Upper lobe of left lung (tissue), 4 donors: Measurements from ENCODE around the gene CHD9.

Source experiments
- CTCF ChIP-seq, 6 experiments: fragments of 450-650 bp in 4 of 6; fragments of 200-600 bp in 2 of 6; sonication (generic) in 2 of 6; IDR thresholded peaks; one replicate each; pipeline ENCODE4 v1.5.1; 2016 to 2019; ENCODE audit warnings: antibody characterized with exemption in 6 of 6
- EP300 ChIP-seq, 4 donors: sonication (generic); formaldehyde crosslinking; IDR thresholded peaks; one replicate each; pipeline ENCODE4 v1.5.1; 2017; ENCODE audit warnings: antibody characterized with exemption in 4 of 4, control low read depth in 2 of 4
- POLR2A ChIP-seq, 4 donors: fragments of 450-650 bp; IDR thresholded peaks; one replicate each; pipeline ENCODE4 v1.5.1; 2016 to 2017; ENCODE audit warnings: antibody characterized with exemption in 4 of 4, mild to moderate bottlenecking in 2 of 4
- POLR2AphosphoS5 ChIP-seq, 2 donors: sonication (generic); formaldehyde crosslinking; IDR thresholded peaks; one replicate each; pipeline ENCODE4 v1.5.1; 2017; ENCODE audit warnings: antibody characterized with exemption in 2 of 2

GRCh38 chr16:53069772-53070171, 15.0 kb downstream of the CHD9 start:
- TF ChIP-seq POLR2A (IDR thresholded peaks at IDR 0.05), result no peak
- no peak for TF ChIP-seq CTCF (IDR thresholded peaks at IDR 0.05)
- TF ChIP-seq POLR2AphosphoS5 (IDR thresholded peaks at IDR 0.05), result no peak
- TF ChIP-seq EP300 (IDR thresholded peaks at IDR 0.05), result no peak
